ENCODE results near the gene GARIN5B.

The GARIN5B gene

DNA sequence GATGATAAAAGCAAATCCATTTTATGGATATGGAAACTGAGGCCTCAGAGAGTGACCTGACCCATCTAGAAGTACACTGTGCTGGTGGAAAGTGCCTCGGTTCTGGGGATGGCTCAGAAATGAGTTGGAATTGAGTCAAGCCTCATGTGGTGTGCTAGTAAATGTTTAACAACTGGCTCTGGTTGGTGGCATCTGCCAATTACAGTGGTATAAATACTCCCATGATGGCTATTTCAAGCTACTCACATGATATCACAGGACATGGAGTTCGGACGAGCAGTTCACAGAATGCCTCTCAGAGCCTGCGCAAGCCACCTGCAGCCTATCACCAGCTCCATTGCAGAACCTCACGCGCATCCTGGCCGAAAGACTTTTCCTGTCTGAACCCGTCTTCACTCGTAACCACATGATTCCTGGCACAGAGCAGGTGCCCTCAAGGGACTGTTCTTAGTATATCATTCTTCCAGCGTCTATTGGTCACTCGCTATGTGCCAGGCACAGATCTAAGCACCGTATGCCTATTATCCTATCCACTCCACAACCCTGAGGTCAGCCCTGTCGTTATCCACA is 47.0 kb downstream of the GARIN5B start:
- H3K27ac Mint-ChIP-seq: no peak overlapping the region
- no peak overlapping the region for H3K4me3 Mint-ChIP-seq
- no peaks in the 10 kb centered on the region for H3K27me3 Mint-ChIP-seq
- no peaks in the 10 kb centered on the region for H3K9me3 Mint-ChIP-seq (ENCODE audit: low read depth)
- no peaks in the 10 kb centered on the region for H3K4me1 Mint-ChIP-seq (ENCODE audit: low read depth)
- H3K36me3 Mint-ChIP-seq: no peaks in the 10 kb centered on the region

DNA sequence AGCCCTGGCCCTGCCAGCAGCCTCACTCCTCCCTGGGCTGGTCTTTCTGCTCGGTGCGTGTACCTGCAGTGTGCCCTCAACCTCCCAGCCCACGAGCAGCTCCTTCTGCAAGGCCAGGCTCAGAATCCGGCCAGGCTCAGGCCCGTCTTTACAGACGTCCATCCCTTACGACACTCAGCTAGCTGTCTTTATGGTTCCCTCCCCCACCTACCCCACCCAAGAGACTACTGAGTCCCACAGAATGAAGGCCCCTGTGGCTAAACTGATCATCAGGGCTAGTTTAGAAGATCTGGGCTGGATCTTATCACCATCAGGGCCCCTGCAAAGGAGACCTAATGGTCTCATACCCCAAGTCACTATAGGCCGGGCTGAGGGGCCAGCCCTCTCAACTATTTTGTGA is 48.7 kb downstream of the GARIN5B start:
- Mint-ChIP-seq H3K27ac (no peak overlapping the region), H3K9me3 (ENCODE audit: low read depth) (no peaks in the 10 kb centered on the region), H3K27me3 (no peaks in the 10 kb centered on the region), H3K4me3 (no peak overlapping the region), H3K4me1 (ENCODE audit: low read depth) (no peaks in the 10 kb centered on the region), H3K36me3 (no peaks in the 10 kb centered on the region)

DNA sequence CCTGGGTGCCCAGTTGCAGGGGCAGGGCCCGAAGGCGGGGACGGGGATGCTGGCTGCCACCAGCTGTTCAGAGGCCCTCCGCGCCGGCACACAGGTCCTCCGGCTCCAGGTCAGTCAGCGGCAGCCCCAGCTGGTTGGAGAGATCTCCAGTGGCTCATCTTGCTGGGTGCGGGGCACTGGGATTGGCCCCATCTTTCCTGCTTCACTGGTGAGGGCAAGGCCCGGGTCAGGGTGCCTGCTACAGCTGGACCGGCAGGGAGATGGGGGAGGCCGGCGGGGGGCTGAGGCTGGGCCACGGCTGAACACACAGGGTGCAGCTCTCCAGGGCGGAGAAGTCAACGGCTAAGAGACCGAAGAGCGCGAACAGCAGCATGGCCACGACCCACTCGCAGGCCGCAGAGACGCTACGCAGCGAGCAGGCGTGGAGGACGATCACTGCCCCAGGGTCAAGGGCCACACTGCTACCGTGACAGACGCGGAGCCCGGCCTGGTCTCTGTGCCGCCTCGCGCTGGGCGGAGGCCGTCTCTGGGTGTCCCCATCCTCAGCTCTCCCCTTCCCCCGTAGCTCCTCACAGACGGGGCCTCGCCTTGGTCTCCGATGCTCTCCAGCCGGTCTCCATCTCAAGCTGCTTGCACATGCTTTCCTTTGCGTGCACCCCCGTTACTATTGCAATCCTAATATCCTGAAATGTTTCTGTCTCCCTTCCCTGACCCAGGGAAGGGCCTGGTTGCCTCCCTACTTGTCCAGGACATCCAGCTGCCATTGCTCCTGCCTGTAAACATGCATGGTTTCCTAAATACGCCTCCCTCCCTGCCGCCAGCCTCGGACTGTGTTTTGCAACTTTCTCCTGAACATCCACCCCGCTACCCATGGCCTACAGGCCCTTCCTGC is 50.2 kb downstream of the GARIN5B start:
- H3K4me1 Mint-ChIP-seq (ENCODE audit: low read depth): no peaks in the 10 kb centered on the region
- no peaks in the 10 kb centered on the region for H3K27me3 Mint-ChIP-seq
- H3K27ac Mint-ChIP-seq: no peak overlapping the region
- H3K36me3 Mint-ChIP-seq: no peaks in the 10 kb centered on the region
- H3K9me3 Mint-ChIP-seq (ENCODE audit: low read depth): no peaks in the 10 kb centered on the region
- no peak overlapping the region for H3K4me3 Mint-ChIP-seq

DNA sequence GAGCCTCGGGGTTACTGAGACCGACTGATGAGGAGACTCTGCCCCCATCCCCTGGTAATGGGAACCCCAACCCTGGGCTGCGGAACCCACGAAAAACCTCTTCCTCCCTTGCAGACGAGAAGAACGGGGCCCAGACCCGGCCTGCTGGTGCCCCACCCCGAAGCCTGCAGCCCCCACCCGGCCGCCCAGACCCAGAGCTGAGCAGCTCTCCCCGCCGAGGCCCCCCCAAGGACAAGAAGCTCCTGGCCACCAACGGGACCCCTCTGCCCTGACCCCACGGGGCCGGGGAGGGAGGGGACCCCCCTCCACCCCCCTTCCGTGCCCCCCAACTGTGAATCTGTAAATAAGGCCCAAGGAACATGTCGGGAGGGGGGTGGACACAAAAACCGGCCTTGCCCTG is 51.3 kb downstream of the GARIN5B start:
- Mint-ChIP-seq H3K27ac (no peak overlapping the region), H3K4me1 (ENCODE audit: low read depth) (no peaks in the 10 kb centered on the region), H3K36me3 (no peaks in the 10 kb centered on the region), H3K27me3 (no peaks in the 10 kb centered on the region), H3K4me3 (no peak overlapping the region), H3K9me3 (ENCODE audit: low read depth) (no peaks in the 10 kb centered on the region)

DNA sequence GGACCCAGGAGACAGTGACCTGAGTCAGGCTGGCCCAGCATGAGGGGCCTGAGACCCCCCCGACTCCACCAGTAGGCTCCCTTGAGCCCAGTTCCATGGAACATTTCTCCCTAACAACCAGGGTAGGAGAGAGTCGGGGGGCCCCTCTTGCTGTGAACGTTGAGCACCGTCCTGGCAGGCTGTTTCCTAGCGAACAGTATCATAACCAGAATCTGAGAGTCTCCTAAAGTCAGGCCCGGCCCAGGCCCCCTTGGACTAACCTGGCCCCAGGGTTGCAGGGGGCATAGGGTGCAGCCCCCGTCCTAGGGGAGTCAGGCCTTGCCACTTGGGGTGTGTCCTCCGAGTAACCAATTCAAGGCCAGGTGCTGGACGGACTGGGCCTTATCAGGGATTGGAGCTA is 51.7 kb downstream of the GARIN5B start:
- Mint-ChIP-seq H3K4me1 (ENCODE audit: low read depth) (no peaks in the 10 kb centered on the region), H3K27ac (no peak overlapping the region), H3K36me3 (no peaks in the 10 kb centered on the region), H3K9me3 (ENCODE audit: low read depth) (no peaks in the 10 kb centered on the region), H3K27me3 (no peaks in the 10 kb centered on the region), H3K4me3 (no peak overlapping the region)

DNA sequence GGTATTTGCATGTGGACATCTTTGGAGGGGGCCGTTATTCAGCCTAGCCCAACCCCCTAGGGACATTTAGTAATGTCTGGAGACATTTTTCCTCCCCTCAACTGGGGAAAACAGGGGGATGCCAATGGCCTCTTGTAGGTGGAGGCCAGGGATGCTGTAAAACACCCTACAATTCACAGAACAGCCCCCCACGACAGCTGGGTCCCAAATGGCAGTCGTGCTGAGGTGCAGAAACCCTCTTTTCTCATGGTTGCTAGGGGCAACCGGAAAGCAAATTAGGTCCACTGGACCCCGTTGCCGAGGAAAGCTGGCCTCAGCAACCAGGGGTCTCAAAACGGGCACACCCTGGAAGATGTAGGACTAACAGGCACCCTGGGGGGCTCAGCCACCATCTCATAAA is 52.6 kb downstream of the GARIN5B start:
- Mint-ChIP-seq H3K27ac (no peak overlapping the region), H3K36me3 (no peaks in the 10 kb centered on the region), H3K4me3 (no peak overlapping the region)

DNA sequence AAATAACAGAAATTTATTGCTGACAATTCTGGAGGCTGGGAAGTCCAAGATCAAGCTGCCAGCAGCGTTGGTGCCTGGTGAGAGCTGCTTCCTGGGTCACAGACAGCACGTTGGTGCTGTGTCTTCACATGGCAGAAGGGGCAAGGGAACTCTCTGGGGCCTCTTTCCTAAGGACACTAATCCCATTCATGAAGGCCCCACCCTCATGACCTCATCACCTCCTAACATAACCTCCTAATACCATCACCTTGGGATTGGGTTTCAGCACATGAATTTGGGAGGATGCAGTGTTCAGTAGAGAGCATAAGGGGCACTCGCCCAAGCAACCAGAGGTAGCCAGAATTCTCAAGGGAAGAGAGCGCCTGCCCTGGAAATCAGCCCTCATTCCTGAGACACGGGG is 53.6 kb downstream of the GARIN5B start:
- H3K4me1 Mint-ChIP-seq (ENCODE audit: low read depth): no peaks in the 10 kb centered on the region
- no peak overlapping the region for H3K4me3 Mint-ChIP-seq
- H3K36me3 Mint-ChIP-seq: no peaks in the 10 kb centered on the region
- H3K9me3 Mint-ChIP-seq (ENCODE audit: low read depth): no peaks in the 10 kb centered on the region
- no peak overlapping the region for H3K27ac Mint-ChIP-seq
- no peaks in the 10 kb centered on the region for H3K27me3 Mint-ChIP-seq

More for the DNA sequence above, 52.6 kb downstream of the GARIN5B start:
- Mint-ChIP-seq H3K27me3 (no peaks in the 10 kb centered on the region), H3K4me1 (ENCODE audit: low read depth) (no peaks in the 10 kb centered on the region), H3K9me3 (ENCODE audit: low read depth) (no peaks in the 10 kb centered on the region)

DNA sequence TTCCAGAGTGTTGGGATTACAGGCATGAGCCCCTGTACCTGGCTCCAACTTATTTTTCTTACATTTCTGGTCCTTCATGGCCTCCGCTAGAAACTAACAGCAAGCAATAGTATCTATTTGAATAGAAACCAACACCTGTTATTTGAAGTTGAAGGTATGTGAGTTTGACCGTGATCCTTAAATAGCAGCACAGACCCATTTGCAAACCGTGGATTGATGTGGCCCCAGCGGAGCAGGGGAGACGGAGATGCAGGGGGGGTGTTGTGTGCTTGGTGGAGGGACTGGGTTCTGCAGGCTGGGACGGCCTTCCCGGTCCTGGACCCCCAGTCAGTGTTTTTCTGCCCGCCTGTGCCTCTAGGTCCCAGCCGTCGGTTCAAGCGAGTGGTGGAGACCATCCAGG is 54.8 kb downstream of the GARIN5B start:
- H3K4me1 Mint-ChIP-seq (ENCODE audit: low read depth): no peaks in the 10 kb centered on the region
- no peak overlapping the region for H3K27ac Mint-ChIP-seq
- H3K4me3 Mint-ChIP-seq: no peak overlapping the region
- H3K27me3 Mint-ChIP-seq: no peaks in the 10 kb centered on the region
- no peaks in the 10 kb centered on the region for H3K9me3 Mint-ChIP-seq (ENCODE audit: low read depth)
- no peaks in the 10 kb centered on the region for H3K36me3 Mint-ChIP-seq

DNA sequence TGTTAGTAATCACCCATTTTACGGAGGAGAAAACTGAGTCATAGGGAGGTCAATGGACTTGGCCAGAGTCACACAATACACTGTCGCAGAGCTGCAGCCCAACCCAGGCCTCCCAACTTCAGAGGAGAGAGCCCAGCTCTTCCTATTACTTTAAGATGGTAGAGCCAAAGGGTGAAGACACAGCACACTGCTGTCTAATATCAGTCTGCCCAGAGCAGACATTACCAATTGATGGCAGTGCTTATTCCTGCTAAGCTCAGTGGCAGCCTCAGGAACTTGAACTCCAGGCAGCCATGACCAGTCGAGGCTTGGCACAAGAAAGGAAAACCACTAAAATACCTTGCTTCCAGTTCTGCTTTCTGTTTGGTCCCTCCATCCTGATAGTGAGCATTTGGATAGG is 56.3 kb downstream of the GARIN5B start:
- peaks cover 2% of the 10 kb centered on the region for H3K4me1 Mint-ChIP-seq (ENCODE audit: low read depth)
- H3K36me3 Mint-ChIP-seq: no peaks in the 10 kb centered on the region
- no peaks in the 10 kb centered on the region for H3K27me3 Mint-ChIP-seq
- no peak overlapping the region for H3K4me3 Mint-ChIP-seq
- H3K9me3 Mint-ChIP-seq (ENCODE audit: low read depth): no peaks in the 10 kb centered on the region
- H3K27ac Mint-ChIP-seq: no peak overlapping the region

DNA sequence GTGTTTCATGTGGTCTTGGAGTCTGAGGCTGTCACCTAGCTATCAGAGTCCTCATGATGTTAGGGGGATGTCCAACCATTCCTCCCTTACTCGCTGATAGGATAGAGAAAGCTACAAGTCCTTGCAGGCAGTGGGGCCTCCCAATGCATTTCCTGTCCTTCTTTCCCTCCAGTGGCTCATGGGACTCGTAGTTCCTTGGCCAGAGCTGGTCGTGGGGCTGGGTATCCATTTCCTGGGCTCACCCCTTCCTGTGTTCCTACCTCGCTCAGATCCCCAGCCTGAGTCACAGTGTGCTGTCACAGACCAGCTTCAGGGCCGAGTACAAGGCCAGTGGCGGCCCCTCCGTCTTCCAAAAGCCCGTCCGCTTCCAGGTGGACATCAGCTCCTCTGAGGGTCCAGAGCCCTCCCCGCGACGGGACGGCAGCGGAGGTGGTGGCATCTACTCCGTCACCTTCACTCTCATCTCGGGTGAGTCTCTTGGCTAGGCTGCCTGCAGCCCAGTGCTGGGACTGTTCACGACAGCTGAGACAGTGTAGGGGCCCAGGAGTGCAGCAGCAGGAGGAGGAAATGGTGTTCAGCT is 57.0 kb downstream of the GARIN5B start:
- no peaks in the 10 kb centered on the region for H3K9me3 Mint-ChIP-seq (ENCODE audit: low read depth)
- peaks cover 2% of the 10 kb centered on the region for H3K4me1 Mint-ChIP-seq (ENCODE audit: low read depth)
- no peak overlapping the region for H3K27ac Mint-ChIP-seq
- H3K4me3 Mint-ChIP-seq: no peak overlapping the region
- no peaks in the 10 kb centered on the region for H3K27me3 Mint-ChIP-seq
- no peaks in the 10 kb centered on the region for H3K36me3 Mint-ChIP-seq

DNA sequence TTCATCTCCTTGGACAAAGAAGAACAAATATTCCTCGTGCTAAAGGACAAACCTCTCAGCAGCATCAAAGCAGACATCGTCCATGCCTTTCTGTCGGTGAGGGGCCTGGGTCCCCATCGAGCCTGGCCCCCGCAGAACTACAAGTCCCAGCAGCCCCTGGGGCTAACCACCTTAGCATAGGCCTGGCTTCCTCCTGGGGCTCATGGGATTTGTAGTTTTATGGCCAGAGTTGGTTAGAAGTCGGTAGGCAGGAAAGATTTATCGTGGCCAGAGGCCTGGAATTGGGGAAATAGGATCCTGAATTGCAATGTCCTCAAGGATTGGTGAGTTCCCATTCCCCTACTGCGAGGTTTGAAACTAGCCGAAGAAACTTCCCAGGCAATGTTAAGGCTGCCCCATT is 57.6 kb downstream of the GARIN5B start:
- no peaks in the 10 kb centered on the region for H3K9me3 Mint-ChIP-seq (ENCODE audit: low read depth)
- H3K4me1 Mint-ChIP-seq (ENCODE audit: low read depth): peaks cover 2% of the 10 kb centered on the region
- no peak overlapping the region for H3K27ac Mint-ChIP-seq
- H3K36me3 Mint-ChIP-seq: no peaks in the 10 kb centered on the region
- H3K4me3 Mint-ChIP-seq: no peak overlapping the region
- no peaks in the 10 kb centered on the region for H3K27me3 Mint-ChIP-seq

DNA sequence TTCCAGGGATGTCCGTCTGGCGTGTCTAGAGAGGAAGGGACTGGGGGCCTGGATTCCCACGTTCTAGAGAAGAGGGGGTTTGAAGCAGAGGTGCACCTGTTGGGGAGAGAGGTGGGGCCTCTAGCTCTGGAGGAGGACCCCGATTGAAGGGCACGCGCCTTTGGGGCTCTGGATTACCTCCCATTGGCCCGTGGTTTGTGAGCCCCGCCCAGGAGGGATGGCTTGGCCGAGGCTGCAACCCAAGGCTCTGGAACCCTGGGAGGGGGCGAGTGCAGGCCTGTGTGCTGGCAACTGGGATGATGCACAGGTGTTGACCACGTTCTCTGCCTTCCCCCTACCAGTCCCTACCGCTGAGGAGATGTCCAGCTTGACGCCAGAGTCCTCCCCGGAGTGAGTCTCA is 58.1 kb downstream of the GARIN5B start:
- H3K9me3 Mint-ChIP-seq (ENCODE audit: low read depth): no peaks in the 10 kb centered on the region
- H3K36me3 Mint-ChIP-seq: no peaks in the 10 kb centered on the region
- no peak overlapping the region for H3K27ac Mint-ChIP-seq
- H3K27me3 Mint-ChIP-seq: no peaks in the 10 kb centered on the region
- H3K4me1 Mint-ChIP-seq (ENCODE audit: low read depth): peaks cover 2% of the 10 kb centered on the region
- H3K4me3 Mint-ChIP-seq: no peak overlapping the region

All from activated naive CD8-positive, alpha-beta T cell (primary cell).